Lower leg skin (tissue), 3 donors: ENCODE data around the gene CNNM4.

ENCODE experiments used
- CTCF ChIP-seq, 3 donors: fragments of 450-650 bp; IDR thresholded peaks; one replicate each; pipeline ENCODE4 v1.5.1; 2016; ENCODE audit warnings: antibody characterized with exemption in 3 of 3, mild to moderate bottlenecking in 3 of 3, moderate library complexity in 2 of 3
- POLR2A ChIP-seq, 2 donors: fragments of 450-650 bp; IDR thresholded peaks; one replicate each; pipeline ENCODE4 v1.6.1; 2016 to 2017; ENCODE audit warnings: antibody characterized with exemption in 2 of 2, mild to moderate bottlenecking in 1 of 2, moderate library complexity in 1 of 2

GRCh38 chr2:96771796-96772618 is 11.3 kb downstream of the CNNM4 start:
- no peak for TF ChIP-seq POLR2A (IDR thresholded peaks at IDR 0.05)
- no peak for TF ChIP-seq CTCF (IDR thresholded peaks at IDR 0.05)
